PFSK-1 (cell line): ENCODE results near the gene MRPS18B.

Experiments used
- POLR2AphosphoS5 ChIP-seq: IDR thresholded peaks from 2 replicates; pipeline ENCODE4 v1.6.1; 2012; ENCODE audit warnings: low read depth, mild to moderate bottlenecking, control low read depth, low read length, moderate library complexity
- TAF1 ChIP-seq: IDR thresholded peaks from 2 replicates; pipeline ENCODE4 v1.6.1; 2012; ENCODE audit warnings: low read length, control low read depth, borderline replicate concordance; ENCODE audit not compliant: insufficient read depth

DNA sequence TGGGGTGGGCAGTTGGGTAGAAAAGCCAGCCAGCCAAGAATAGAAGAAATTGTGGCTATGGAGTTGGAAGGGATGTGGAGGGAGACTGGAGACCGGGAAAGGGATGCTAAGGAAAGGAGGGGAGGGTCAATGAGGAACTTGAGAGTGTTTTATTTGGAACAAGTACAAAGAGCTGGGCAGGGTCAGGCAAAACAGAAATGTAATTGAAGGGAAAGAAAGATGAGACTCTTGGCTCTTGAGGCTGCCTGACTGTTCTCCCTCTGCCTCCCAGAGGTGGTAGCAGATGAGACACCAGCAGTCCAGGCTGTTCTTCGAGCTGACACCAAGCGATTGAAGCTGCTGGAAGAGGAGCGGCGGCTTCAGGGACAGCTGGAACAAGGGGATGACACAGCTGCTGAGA, 33.7 kb upstream of the MRPS18B start:
- TF ChIP-seq POLR2AphosphoS5 (no peak), TAF1 (no peak)
